ENCODE measurements around the gene FOXB2. TPM values are rescaled to one million over a fixed set of nuclear protein-coding genes. Genes with fewer than 3 reads are reported as not detected.

The FOXB2 gene
- total RNA-seq, 2 experiments from 2014 or later = not detected

GRCh38 chr9:77018058-77018968 is 1.1 kb upstream of the FOXB2 start:
- Mint-ChIP-seq H3K27ac (no peak overlapping the region), H3K27me3 (ENCODE audit: low read depth) (peaks cover 83% of the 10 kb centered on the region), H3K36me3 (ENCODE audit: low read depth) (no peaks in the 10 kb centered on the region), H3K9me3 (no peaks in the 10 kb centered on the region), H3K4me1 (ENCODE audit: low read depth) (peaks cover 43% of the 10 kb centered on the region), H3K4me3 (no peak overlapping the region)
- intact Hi-C loops (cut with micrococcal nuclease) = no loop called here
- no peak for DNase-seq
- CTCF ChIA-PET = no interaction called here

GRCh38 chr9:77018969-77019235 is 553 bp upstream of the FOXB2 start:
- DNase-seq = no peak
- Mint-ChIP-seq H3K4me3 (no peak overlapping the region), H3K9me3 (no peaks in the 10 kb centered on the region), H3K27ac (no peak overlapping the region), H3K36me3 (ENCODE audit: low read depth) (no peaks in the 10 kb centered on the region), H3K4me1 (ENCODE audit: low read depth) (peaks cover 42% of the 10 kb centered on the region), H3K27me3 (ENCODE audit: low read depth) (peaks cover 82% of the 10 kb centered on the region)
- intact Hi-C loops (cut with micrococcal nuclease) = no loop called here
- CTCF ChIA-PET = no interaction called here

GRCh38 chr9:77019926-77020412 is 514 bp downstream of the FOXB2 start:
- Mint-ChIP-seq H3K4me3 (no peak overlapping the region), H3K9me3 (no peaks in the 10 kb centered on the region), H3K27me3 (ENCODE audit: low read depth) (peaks cover 76% of the 10 kb centered on the region), H3K36me3 (ENCODE audit: low read depth) (no peaks in the 10 kb centered on the region), H3K27ac (no peak overlapping the region), H3K4me1 (ENCODE audit: low read depth) (peaks cover 38% of the 10 kb centered on the region)
- DNase-seq = no peak
- CTCF ChIA-PET = no interaction called here
- intact Hi-C loops (cut with micrococcal nuclease) = no loop called here

- CTCF ChIA-PET = interaction anchor here (0.6 kb wide), 1 partner anchor 12 kb away, joined by 3 read pairs; no protein-coding TSS in a partner anchor
- H3K9me3 Mint-ChIP-seq = no peaks in the 10 kb centered on the region
- H3K36me3 Mint-ChIP-seq (ENCODE audit: low read depth) = no peaks in the 10 kb centered on the region
- H3K4me1 Mint-ChIP-seq (ENCODE audit: low read depth) = peaks cover 38% of the 10 kb centered on the region
- peaks cover 72% of the 10 kb centered on the region for H3K27me3 Mint-ChIP-seq (ENCODE audit: low read depth)
- intact Hi-C loops (cut with micrococcal nuclease) = no loop called here
- DNase-seq = no peak
- peak overlapping the region; percentile 27 for H3K4me3 Mint-ChIP-seq
- H3K27ac Mint-ChIP-seq = no peak overlapping the region
These were observed 1.2 kb downstream of the FOXB2 start for GRCh38 chr9:77020413-77021290.

- no peak for DNase-seq
- Mint-ChIP-seq H3K4me1 (ENCODE audit: low read depth) (peaks cover 38% of the 10 kb centered on the region), H3K4me3 (peak overlapping the region; percentile 27), H3K36me3 (ENCODE audit: low read depth) (no peaks in the 10 kb centered on the region), H3K27ac (no peak overlapping the region), H3K27me3 (ENCODE audit: low read depth) (peaks cover 68% of the 10 kb centered on the region), H3K9me3 (no peaks in the 10 kb centered on the region)
- intact Hi-C loops (cut with micrococcal nuclease) = no loop called here
- CTCF ChIA-PET = interaction anchor here (0.6 kb wide), 1 partner anchor 12 kb away, joined by 3 read pairs; no protein-coding TSS in a partner anchor
These were observed 1.9 kb downstream of the FOXB2 start for GRCh38 chr9:77021291-77021894.

GRCh38 chr9:77021922-77022782 is 2.7 kb downstream of the FOXB2 start:
- no peaks in the 10 kb centered on the region for H3K36me3 Mint-ChIP-seq (ENCODE audit: low read depth)
- H3K27ac Mint-ChIP-seq = no peak overlapping the region
- CTCF ChIA-PET = no interaction called here
- no peaks in the 10 kb centered on the region for H3K9me3 Mint-ChIP-seq
- DNase-seq = no peak
- H3K4me1 Mint-ChIP-seq (ENCODE audit: low read depth) = peaks cover 38% of the 10 kb centered on the region
- H3K4me3 Mint-ChIP-seq = no peak overlapping the region
- intact Hi-C loops (cut with micrococcal nuclease) = loop anchor here (1.0 kb wide), 1 partner anchor 10 kb away; no protein-coding TSS in a partner anchor
- H3K27me3 Mint-ChIP-seq (ENCODE audit: low read depth) = peaks cover 61% of the 10 kb centered on the region

- Mint-ChIP-seq H3K9me3 (no peaks in the 10 kb centered on the region), H3K27ac (no peak overlapping the region), H3K4me1 (ENCODE audit: low read depth) (peaks cover 34% of the 10 kb centered on the region), H3K36me3 (ENCODE audit: low read depth) (no peaks in the 10 kb centered on the region), H3K4me3 (no peak overlapping the region), H3K27me3 (ENCODE audit: low read depth) (peaks cover 53% of the 10 kb centered on the region)
- CTCF ChIA-PET = interaction anchor here (0.5 kb wide), 1 partner anchor 143 kb away, joined by 3 read pairs; no protein-coding TSS in a partner anchor
- no peak for DNase-seq
- intact Hi-C loops (cut with micrococcal nuclease) = loop anchor here (1.0 kb wide), 1 partner anchor 11 kb away; no protein-coding TSS in a partner anchor
These were observed 3.5 kb downstream of the FOXB2 start for GRCh38 chr9:77022783-77023440.

GRCh38 chr9:77023726-77024125 is 4.3 kb downstream of the FOXB2 start:
- no peaks in the 10 kb centered on the region for H3K9me3 Mint-ChIP-seq
- peaks cover 31% of the 10 kb centered on the region for H3K4me1 Mint-ChIP-seq (ENCODE audit: low read depth)
- CTCF ChIA-PET = no interaction called here
- H3K27ac Mint-ChIP-seq = no peak overlapping the region
- no peak for DNase-seq
- no peak overlapping the region for H3K4me3 Mint-ChIP-seq
- no peaks in the 10 kb centered on the region for H3K36me3 Mint-ChIP-seq (ENCODE audit: low read depth)
- intact Hi-C loops (cut with micrococcal nuclease) = no loop called here
- H3K27me3 Mint-ChIP-seq (ENCODE audit: low read depth) = peaks cover 53% of the 10 kb centered on the region

GRCh38 chr9:77024776-77025545 is 5.5 kb downstream of the FOXB2 start:
- no peaks in the 10 kb centered on the region for H3K36me3 Mint-ChIP-seq (ENCODE audit: low read depth)
- H3K4me1 Mint-ChIP-seq (ENCODE audit: low read depth) = peaks cover 21% of the 10 kb centered on the region
- CTCF ChIA-PET = interaction anchor here (1.2 kb wide), 1 partner anchor 12 kb away, joined by 4 read pairs; no protein-coding TSS in a partner anchor
- no peak for DNase-seq
- no peak overlapping the region for H3K4me3 Mint-ChIP-seq
- intact Hi-C loops (cut with micrococcal nuclease) = no loop called here
- no peaks in the 10 kb centered on the region for H3K9me3 Mint-ChIP-seq
- peaks cover 41% of the 10 kb centered on the region for H3K27me3 Mint-ChIP-seq (ENCODE audit: low read depth)
- no peak overlapping the region for H3K27ac Mint-ChIP-seq

- no peak overlapping the region for H3K27ac Mint-ChIP-seq
- no peaks in the 10 kb centered on the region for H3K36me3 Mint-ChIP-seq (ENCODE audit: low read depth)
- no peaks in the 10 kb centered on the region for H3K4me1 Mint-ChIP-seq (ENCODE audit: low read depth)
- no peaks in the 10 kb centered on the region for H3K9me3 Mint-ChIP-seq
- intact Hi-C loops (cut with micrococcal nuclease) = no loop called here
- H3K27me3 Mint-ChIP-seq (ENCODE audit: low read depth) = peaks cover 38% of the 10 kb centered on the region
- no peak overlapping the region for H3K4me3 Mint-ChIP-seq
- no peak for DNase-seq
- CTCF ChIA-PET = interaction anchor here (0.9 kb wide), 1 partner anchor 138 kb away, joined by 3 read pairs; no protein-coding TSS in a partner anchor
These were observed 9.0 kb downstream of the FOXB2 start for GRCh38 chr9:77028478-77028877.
